Thymus (tissue), 11 donors: ENCODE results near the gene H3-3A. TPM values are rescaled to one million over a fixed set of nuclear protein-coding genes. Genes with fewer than 3 reads are reported as not detected.

Source experiments
- DNase-seq, 9 donors: peaks; one replicate each; pipeline ENCODE4 v3.0.0-alpha.2; 2013; ENCODE audit warnings: low spot score in 9 of 9, low read depth in 6 of 9, missing footprints in 1 of 9
- H3K27ac ChIP-seq, 2 donors: one replicate each; pipeline ENCODE4 v1.5.1; 2013; ENCODE audit warnings: control low read depth in 1 of 2, low read depth in 1 of 2, low read length in 1 of 2, mild to moderate bottlenecking in 1 of 2, moderate library complexity in 1 of 2
- H3K27me3 ChIP-seq, 2 donors: one replicate each; pipeline ENCODE4 v1.5.1; 2013; ENCODE audit warnings: low read length in 1 of 2; ENCODE audit not compliant: control insufficient read depth in 2 of 2, insufficient read depth in 1 of 2
- H3K36me3 ChIP-seq, 2 donors: one replicate each; pipeline ENCODE4 v1.5.1; 2013; ENCODE audit warnings: low read length in 1 of 2, mild to moderate bottlenecking in 1 of 2, moderate library complexity in 1 of 2; ENCODE audit not compliant: control insufficient read depth in 2 of 2, insufficient read depth in 2 of 2
- H3K4me1 ChIP-seq, 2 donors: one replicate each; pipeline ENCODE4 v1.5.1; 2013; ENCODE audit warnings: low read length in 2 of 2; ENCODE audit not compliant: control insufficient read depth in 2 of 2, insufficient read depth in 2 of 2
- H3K4me3 ChIP-seq, 2 donors: one replicate each; pipeline ENCODE4 v1.5.1; 2013; ENCODE audit warnings: low read length in 2 of 2, control low read depth in 1 of 2, mild to moderate bottlenecking in 1 of 2
- H3K9me3 ChIP-seq, 2 donors: one replicate each; pipeline ENCODE4 v1.5.1; 2013; ENCODE audit warnings: low read length in 1 of 2, mild to moderate bottlenecking in 1 of 2; ENCODE audit not compliant: control insufficient read depth in 2 of 2, insufficient read depth in 1 of 2
- WGBS: extraction: QIAGEN DNeasy Blood & Tissue Kit; methylation state at CpG from one replicate; pipeline ENCODE4 v1.1.7; 2013; 5-methylcytosine and 5-hydroxymethylcytosine counted together
- polyA plus RNA-seq: library from polyadenylated mRNA; stranded (reverse); fragments of 200-250 nt; gene quantifications from one replicate; pipeline ENCODE4 v1.2.3, GENCODE V29; 2013
- total RNA-seq: library from RNA; stranded (reverse); fragments of 120-200 nt; gene quantifications from one replicate; pipeline ENCODE4 v1.2.4, GENCODE V29; 2013
- donor health status: healthy.

Gene H3-3A
- total and polyA plus RNA-seq, 2 donors = 725 to 1,694 TPM

GRCh38 chr1:226110249-226111097 is 48.0 kb downstream of the H3-3A start:
- peaks cover 0 to 30% of the 10 kb centered on the region in 2 donors for H3K27me3 ChIP-seq
- H3K4me1 ChIP-seq = peaks cover 0 to 20% of the 10 kb centered on the region in 2 donors
- peak overlapping the region; percentile 38 to 55 for H3K4me3 ChIP-seq
- 1% methylated on average over 73 of the region's 73 CpGs for WGBS
- peak in 2 of 9 donors; percentile 41 to 66 for DNase-seq
- no peaks in the 10 kb centered on the region for H3K36me3 ChIP-seq
- H3K27ac ChIP-seq = peak overlapping the region; percentile 73 to 77
- no peaks in the 10 kb centered on the region for H3K9me3 ChIP-seq

DNA sequence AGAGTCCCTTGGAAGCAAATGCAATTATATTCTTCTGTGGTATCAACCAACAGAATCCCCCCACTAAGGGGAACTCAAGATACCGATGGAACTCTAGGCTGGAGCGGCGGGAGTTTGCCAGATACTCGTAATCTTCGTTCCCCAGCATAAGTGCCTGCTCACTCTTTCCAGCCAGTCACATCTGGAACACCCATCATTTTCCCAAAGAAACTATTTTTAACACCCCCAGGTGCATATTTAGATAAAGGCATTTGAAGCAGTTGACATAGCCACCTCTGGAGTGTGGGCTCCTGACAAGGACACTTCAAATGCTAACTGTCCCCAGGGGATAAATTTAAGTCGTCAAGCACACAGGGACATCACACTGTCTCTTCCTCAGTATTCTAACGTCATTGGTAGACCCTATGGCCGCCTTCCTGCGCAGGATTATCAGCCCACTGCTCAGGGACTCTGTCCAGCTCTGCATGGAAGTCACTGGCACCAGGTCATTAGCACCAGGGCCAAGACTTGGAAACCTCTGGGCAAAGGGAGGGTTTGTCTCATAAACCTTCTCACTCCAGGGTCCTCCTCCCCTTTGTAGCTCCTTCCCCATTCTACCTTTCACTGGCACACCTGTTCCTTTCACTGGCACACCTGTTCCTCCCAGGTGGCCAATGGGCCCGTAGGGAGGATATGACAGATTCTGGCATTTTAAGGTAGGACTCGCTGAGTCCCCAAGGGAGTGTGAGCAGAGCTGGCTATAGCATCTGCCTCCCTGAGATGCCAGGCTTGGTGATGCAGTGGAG is 48.8 kb downstream of the H3-3A start:
- Histone ChIP-seq H3K36me3 (no peaks in the 10 kb centered on the region), H3K4me3 (peak overlapping the region; percentile 38 to 55), H3K4me1 (peaks cover 0 to 20% of the 10 kb centered on the region in 2 donors), H3K27ac (peak overlapping the region; percentile 73 to 77), H3K27me3 (peaks cover 0 to 30% of the 10 kb centered on the region in 2 donors), H3K9me3 (no peaks in the 10 kb centered on the region)
- WGBS = 66% methylated on average over 11 of the region's 11 CpGs
- DNase-seq = no peak

GRCh38 chr1:226111883-226112261 is 49.4 kb downstream of the H3-3A start:
- H3K36me3 ChIP-seq = no peaks in the 10 kb centered on the region
- peaks cover 0 to 20% of the 10 kb centered on the region in 2 donors for H3K4me1 ChIP-seq
- H3K27me3 ChIP-seq = peaks cover 0 to 30% of the 10 kb centered on the region in 2 donors
- WGBS = 97% methylated on average over 7 of the region's 7 CpGs
- no peaks in the 10 kb centered on the region for H3K9me3 ChIP-seq
- no peak overlapping the region for H3K27ac ChIP-seq
- no peak overlapping the region for H3K4me3 ChIP-seq
- DNase-seq = no peak

DNA sequence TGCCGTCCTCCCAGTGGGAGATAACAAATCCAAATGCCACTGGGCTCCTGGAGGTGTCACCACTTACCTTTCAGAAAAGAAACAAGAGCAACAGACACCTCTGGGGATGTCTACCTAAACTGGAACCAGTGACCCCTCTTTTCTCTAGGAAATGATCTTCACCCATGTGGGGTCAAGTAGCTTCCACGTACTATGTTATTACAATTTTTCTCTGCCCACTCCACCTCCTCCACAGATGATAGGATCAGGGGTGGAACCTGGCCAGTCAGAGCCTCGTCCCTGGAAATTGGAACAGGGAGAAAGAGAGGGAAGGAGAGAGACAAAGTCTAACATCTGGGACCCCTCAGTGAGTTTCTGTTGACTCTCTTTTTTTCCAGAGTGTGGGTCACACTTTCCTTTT is 50.1 kb downstream of the H3-3A start:
- Histone ChIP-seq H3K36me3 (no peaks in the 10 kb centered on the region), H3K27me3 (peaks cover 0 to 30% of the 10 kb centered on the region in 2 donors), H3K9me3 (no peaks in the 10 kb centered on the region), H3K4me1 (peaks cover 0 to 20% of the 10 kb centered on the region in 2 donors), H3K27ac (no peak overlapping the region), H3K4me3 (no peak overlapping the region)
- 96% methylated on average over 3 of the region's 3 CpGs for WGBS
- DNase-seq = no peak

DNA sequence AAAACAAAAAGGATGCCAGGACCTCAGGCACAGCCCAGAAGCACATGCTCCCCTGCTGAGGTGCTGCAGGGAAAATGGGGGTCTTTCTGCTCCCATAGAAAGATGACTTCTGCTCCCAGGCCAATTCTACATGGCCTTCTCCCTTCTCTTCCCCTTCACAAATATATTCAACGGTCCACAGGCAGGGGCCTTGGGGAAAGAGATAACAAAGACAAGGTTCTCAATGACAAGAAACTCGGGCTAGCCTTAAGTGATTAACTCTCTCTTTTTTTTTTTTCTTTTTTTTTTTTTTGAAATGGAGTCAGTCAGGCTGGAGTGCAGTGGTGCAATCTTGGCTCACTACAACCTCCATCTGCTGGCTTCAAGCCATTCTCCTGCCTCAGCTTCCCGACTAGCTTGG is 54.2 kb downstream of the H3-3A start:
- Histone ChIP-seq H3K36me3 (no peaks in the 10 kb centered on the region), H3K4me3 (no peak overlapping the region), H3K27me3 (peaks cover 0 to 13% of the 10 kb centered on the region in 2 donors), H3K27ac (no peak overlapping the region), H3K4me1 (peaks cover 10 to 13% of the 10 kb centered on the region in 2 donors), H3K9me3 (no peaks in the 10 kb centered on the region)
- no peak for DNase-seq
- WGBS = 93% methylated on average over 3 of the region's 3 CpGs

DNA sequence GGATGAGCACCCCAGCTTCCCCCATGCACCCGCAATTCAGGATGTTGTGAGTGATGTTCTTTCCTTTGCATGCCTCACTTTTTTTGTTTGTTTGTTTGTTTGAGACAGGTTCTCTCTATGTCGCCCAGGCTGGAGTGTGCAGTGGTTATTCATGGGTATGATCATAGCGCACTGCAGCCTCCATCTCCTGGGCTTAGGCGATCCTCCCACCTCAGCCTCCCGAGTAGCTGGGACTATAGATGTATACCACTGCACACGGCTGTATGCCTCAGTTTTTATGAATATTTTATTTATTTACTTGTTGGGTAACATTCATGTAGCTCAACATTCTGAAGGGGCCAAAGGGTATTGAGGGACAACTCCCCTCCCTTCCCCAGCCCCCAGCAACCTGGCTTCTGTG is 54.8 kb downstream of the H3-3A start:
- Histone ChIP-seq H3K27me3 (peaks cover 0 to 10% of the 10 kb centered on the region in 2 donors), H3K9me3 (no peaks in the 10 kb centered on the region), H3K4me1 (peaks cover 10 to 13% of the 10 kb centered on the region in 2 donors), H3K4me3 (no peak overlapping the region), H3K27ac (no peak overlapping the region), H3K36me3 (no peaks in the 10 kb centered on the region)
- no peak for DNase-seq
- WGBS = 89% methylated on average over 6 of the region's 6 CpGs

GRCh38 chr1:226118357-226118756 is 55.8 kb downstream of the H3-3A start:
- Histone ChIP-seq H3K4me1 (peaks cover 13 to 17% of the 10 kb centered on the region in 2 donors), H3K27me3 (peaks cover 0 to 21% of the 10 kb centered on the region in 2 donors), H3K4me3 (no peak overlapping the region), H3K9me3 (no peaks in the 10 kb centered on the region), H3K27ac (no peak overlapping the region), H3K36me3 (no peaks in the 10 kb centered on the region)
- 96% methylated on average over 4 of the region's 4 CpGs for WGBS
- DNase-seq = no peak

DNA sequence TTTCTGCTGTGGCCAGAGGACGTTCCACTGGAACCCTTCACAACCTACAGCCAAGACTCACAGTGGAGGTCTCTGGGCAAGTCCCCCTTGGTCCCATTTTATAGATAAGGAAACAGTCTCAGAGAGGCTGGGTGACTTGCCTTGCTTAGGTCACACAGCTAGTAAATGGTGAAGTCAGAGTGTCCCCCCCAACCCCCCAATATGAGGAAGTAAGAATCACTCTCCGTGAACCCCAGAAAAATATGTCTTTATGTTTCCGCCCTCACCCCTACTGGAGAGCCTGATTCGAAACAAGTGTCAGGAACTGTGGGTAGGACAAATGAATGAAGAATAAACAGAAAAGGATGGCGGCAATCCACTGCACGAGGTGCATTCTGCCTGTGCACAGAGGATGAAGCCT is 56.7 kb downstream of the H3-3A start:
- no peaks in the 10 kb centered on the region for H3K36me3 ChIP-seq

GRCh38 chr1:226120398-226120797 is 57.9 kb downstream of the H3-3A start:
- no peak overlapping the region for H3K27ac ChIP-seq
- no peak for DNase-seq
- 93% methylated on average over 5 of the region's 5 CpGs for WGBS
- H3K27me3 ChIP-seq = peaks cover 0 to 29% of the 10 kb centered on the region in 2 donors
- no peak overlapping the region for H3K4me3 ChIP-seq
- no peaks in the 10 kb centered on the region for H3K36me3 ChIP-seq
- H3K9me3 ChIP-seq = no peaks in the 10 kb centered on the region
- peaks cover 13 to 20% of the 10 kb centered on the region in 2 donors for H3K4me1 ChIP-seq

More for the DNA sequence above, 56.7 kb downstream of the H3-3A start:
- no peak for DNase-seq
- Histone ChIP-seq H3K4me3 (no peak overlapping the region), H3K27ac (no peak overlapping the region), H3K9me3 (no peaks in the 10 kb centered on the region), H3K4me1 (peaks cover 13 to 17% of the 10 kb centered on the region in 2 donors), H3K27me3 (peaks cover 0 to 29% of the 10 kb centered on the region in 2 donors)
- WGBS = 96% methylated on average over 6 of the region's 6 CpGs
